ENCODE data around the gene UBE2B.
"Not testable (repeated sequence)": the region's sequence is repeated elsewhere in the genome, so short reads cannot be mapped to it uniquely, and the experiment has no call there.

The UBE2B gene

DNA sequence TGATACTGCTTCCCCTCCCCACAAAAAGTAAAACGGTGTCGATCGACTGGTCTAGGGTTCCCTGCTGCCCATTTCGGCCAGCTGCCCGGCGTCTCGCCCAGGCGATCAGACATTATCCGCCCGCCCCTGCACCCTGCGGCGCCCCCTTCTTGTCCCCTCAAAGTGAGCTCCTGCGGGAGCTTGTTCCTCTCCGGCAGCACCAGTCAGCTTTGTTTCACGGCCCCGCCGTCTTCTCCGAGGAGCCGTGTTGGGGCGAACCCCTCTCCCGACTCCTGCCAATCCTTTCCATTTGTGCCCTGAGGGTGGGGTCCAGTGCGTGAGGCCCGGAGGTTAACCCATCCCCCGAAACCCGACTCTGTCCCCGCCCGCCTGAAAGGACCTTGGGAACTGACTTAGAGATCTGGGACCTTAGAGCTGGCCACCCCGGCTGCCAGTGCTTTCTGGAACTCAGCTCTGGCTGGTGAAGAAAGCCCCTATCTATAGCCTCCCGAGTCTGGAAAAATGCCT is 518 bp downstream of the UBE2B start:
- H3K9ac ChIP-seq (ENCODE audit: low read length in 2 of 2) = peak overlapping the region; percentile 99 to 100
- no peaks in the 10 kb centered on the region for H3K27me3 ChIP-seq (ENCODE audit: control insufficient read depth in 1 of 2, insufficient read depth in 2 of 2, low read length in 2 of 2)
- H3K4me3 ChIP-seq (ENCODE audit: low read length in 2 of 2) = peak overlapping the region; percentile 94 to 97
- no peaks in the 10 kb centered on the region for H3K9me3 ChIP-seq (ENCODE audit: control insufficient read depth in 2 of 2, low read length in 2 of 2)
- H3K27ac ChIP-seq (ENCODE audit: low read length) = peak overlapping the region; percentile 97
- peaks cover 4 to 7% of the 10 kb centered on the region in 2 donors for H3K36me3 ChIP-seq (ENCODE audit: control insufficient read depth in 2 of 2, insufficient read depth in 2 of 2, low read length in 2 of 2)
- H3K4me1 ChIP-seq (ENCODE audit: control insufficient read depth, insufficient read depth, low read length) = peaks cover 18% of the 10 kb centered on the region

GRCh38 chr5:134373633-134374032 is 2.3 kb downstream of the UBE2B start:
- not testable (repeated sequence) for H3K4me3 ChIP-seq (ENCODE audit: low read length in 2 of 2); H3K9me3 ChIP-seq (ENCODE audit: control insufficient read depth in 2 of 2, low read length in 2 of 2); H3K27me3 ChIP-seq (ENCODE audit: control insufficient read depth in 1 of 2, insufficient read depth in 2 of 2, low read length in 2 of 2); H3K27ac ChIP-seq (ENCODE audit: low read length); H3K9ac ChIP-seq (ENCODE audit: low read length in 2 of 2)
- Histone ChIP-seq H3K36me3 (ENCODE audit: control insufficient read depth in 2 of 2, insufficient read depth in 2 of 2, low read length in 2 of 2) (peaks cover 12 to 13% of the 10 kb centered on the region in 2 donors), H3K4me1 (ENCODE audit: control insufficient read depth, insufficient read depth, low read length) (peaks cover 16% of the 10 kb centered on the region)

DNA sequence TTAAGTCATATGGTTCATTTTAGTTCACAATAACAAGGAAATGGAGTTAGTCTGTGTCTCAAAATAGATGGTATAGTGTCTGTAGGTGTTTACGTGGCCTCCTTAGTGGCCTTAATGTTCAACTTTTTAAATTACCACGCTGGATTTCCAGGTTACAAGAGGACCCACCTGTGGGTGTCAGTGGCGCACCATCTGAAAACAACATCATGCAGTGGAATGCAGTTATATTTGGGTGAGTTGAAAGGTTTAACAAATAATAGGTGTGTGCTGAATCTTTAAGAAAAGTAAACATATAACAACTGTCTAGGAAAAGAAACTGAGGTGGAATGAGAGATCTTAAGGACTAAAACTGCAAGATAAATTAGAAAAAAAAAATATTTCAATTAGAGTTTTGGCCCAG is 2.9 kb downstream of the UBE2B start:
- Histone ChIP-seq H3K4me3 (ENCODE audit: low read length in 2 of 2) (no peak overlapping the region), H3K4me1 (ENCODE audit: control insufficient read depth, insufficient read depth, low read length) (peaks cover 16% of the 10 kb centered on the region), H3K9me3 (ENCODE audit: control insufficient read depth in 2 of 2, low read length in 2 of 2) (no peaks in the 10 kb centered on the region), H3K27me3 (ENCODE audit: control insufficient read depth in 1 of 2, insufficient read depth in 2 of 2, low read length in 2 of 2) (no peaks in the 10 kb centered on the region), H3K9ac (ENCODE audit: low read length in 2 of 2) (no peak overlapping the region), H3K36me3 (ENCODE audit: control insufficient read depth in 2 of 2, insufficient read depth in 2 of 2, low read length in 2 of 2) (peaks cover 12 to 13% of the 10 kb centered on the region in 2 donors), H3K27ac (ENCODE audit: low read length) (no peak overlapping the region)

DNA sequence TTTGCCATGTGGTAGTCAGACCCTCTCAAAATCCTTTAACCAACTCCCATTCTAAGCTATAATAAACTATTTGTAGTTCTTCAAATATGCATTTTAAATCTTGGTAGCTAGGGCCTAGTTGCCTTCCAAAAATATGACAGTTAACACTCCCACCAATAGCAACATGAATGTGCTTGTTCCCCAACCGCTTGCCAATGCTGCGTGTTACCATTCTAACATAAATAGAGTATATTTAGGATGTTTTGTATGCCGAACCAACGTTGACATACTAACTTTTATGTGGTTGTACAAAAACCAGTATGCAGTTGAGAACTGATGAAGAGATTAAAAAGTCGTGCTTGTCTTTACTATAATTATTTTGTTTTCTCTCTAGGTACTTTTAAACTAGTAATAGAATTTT is 9.0 kb downstream of the UBE2B start:
- no peaks in the 10 kb centered on the region for H3K27me3 ChIP-seq (ENCODE audit: control insufficient read depth in 1 of 2, insufficient read depth in 2 of 2, low read length in 2 of 2)
- H3K36me3 ChIP-seq (ENCODE audit: control insufficient read depth in 2 of 2, insufficient read depth in 2 of 2, low read length in 2 of 2) = peaks cover 29 to 40% of the 10 kb centered on the region in 2 donors
- no peak overlapping the region for H3K9ac ChIP-seq (ENCODE audit: low read length in 2 of 2)
- no peaks in the 10 kb centered on the region for H3K9me3 ChIP-seq (ENCODE audit: control insufficient read depth in 2 of 2, low read length in 2 of 2)
- no peak overlapping the region for H3K4me3 ChIP-seq (ENCODE audit: low read length in 2 of 2)
- H3K4me1 ChIP-seq (ENCODE audit: control insufficient read depth, insufficient read depth, low read length) = no peaks in the 10 kb centered on the region
- H3K27ac ChIP-seq (ENCODE audit: low read length) = no peak overlapping the region

DNA sequence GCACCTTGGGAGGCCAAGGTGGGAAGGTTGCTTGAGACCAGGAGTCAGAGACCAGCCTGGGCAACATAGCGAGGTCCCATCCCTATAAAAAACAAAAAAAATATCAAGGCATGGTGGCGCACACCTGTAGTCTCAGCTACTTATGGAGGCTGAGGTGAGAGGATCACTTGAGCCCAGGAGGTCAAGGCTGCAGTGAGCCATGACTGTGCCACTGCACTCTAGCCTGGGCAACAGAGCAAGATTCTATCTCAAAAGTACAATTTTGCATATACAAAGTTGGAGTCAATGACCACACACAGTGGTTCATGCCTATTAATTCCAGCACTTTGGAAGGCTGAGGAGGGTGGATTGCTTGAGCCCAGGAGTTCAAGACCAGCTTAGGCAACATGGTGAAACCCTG is 10.8 kb downstream of the UBE2B start:
- H3K4me3 ChIP-seq (ENCODE audit: low read length in 2 of 2); H3K27me3 ChIP-seq (ENCODE audit: control insufficient read depth in 1 of 2, insufficient read depth in 2 of 2, low read length in 2 of 2); H3K9me3 ChIP-seq (ENCODE audit: control insufficient read depth in 2 of 2, low read length in 2 of 2); H3K27ac ChIP-seq (ENCODE audit: low read length); H3K4me1 ChIP-seq (ENCODE audit: control insufficient read depth, insufficient read depth, low read length); H3K9ac ChIP-seq (ENCODE audit: low read length in 2 of 2): not testable (repeated sequence)
- H3K36me3 ChIP-seq (ENCODE audit: control insufficient read depth in 2 of 2, insufficient read depth in 2 of 2, low read length in 2 of 2) = peaks cover 28 to 36% of the 10 kb centered on the region in 2 donors

DNA sequence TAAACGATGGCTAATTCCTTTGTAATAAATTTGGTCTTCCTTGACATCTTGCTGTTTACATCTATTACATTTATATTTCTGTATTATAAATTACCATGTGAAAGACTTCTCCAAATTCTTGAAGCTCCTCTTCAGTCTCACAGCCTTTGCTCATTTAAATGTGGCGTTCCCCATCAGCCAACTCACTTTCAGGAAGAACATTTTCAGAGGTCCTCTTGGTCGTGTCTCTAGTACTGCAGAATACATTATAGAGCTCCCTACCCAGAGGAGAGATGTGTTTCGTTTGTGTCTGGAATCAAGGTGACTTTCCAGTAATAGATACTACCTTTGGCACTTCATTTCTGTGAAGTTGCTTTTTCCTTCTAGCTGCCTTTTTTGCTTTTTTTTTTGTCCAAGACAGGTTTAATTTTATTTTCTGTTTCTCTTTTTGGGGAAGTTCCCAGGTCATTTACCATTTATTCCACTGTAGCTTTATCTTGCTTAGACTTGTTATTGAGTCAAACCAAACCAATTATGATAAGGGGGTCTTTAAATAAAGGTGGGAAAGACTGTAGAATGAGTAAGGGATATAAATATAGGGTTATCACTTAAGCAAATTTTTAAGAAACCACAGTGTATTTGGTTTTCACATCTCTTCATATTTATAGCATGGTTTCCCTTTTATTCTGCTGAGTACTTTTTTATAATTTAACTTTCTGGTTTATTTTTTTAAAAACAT is 12.8 kb downstream of the UBE2B start:
- Histone ChIP-seq H3K27ac (ENCODE audit: low read length) (no peak overlapping the region), H3K4me3 (ENCODE audit: low read length in 2 of 2) (no peak overlapping the region), H3K9me3 (ENCODE audit: control insufficient read depth in 2 of 2, low read length in 2 of 2) (no peaks in the 10 kb centered on the region), H3K9ac (ENCODE audit: low read length in 2 of 2) (no peak overlapping the region), H3K36me3 (ENCODE audit: control insufficient read depth in 2 of 2, insufficient read depth in 2 of 2, low read length in 2 of 2) (peaks cover 34 to 42% of the 10 kb centered on the region in 2 donors), H3K27me3 (ENCODE audit: control insufficient read depth in 1 of 2, insufficient read depth in 2 of 2, low read length in 2 of 2) (no peaks in the 10 kb centered on the region), H3K4me1 (ENCODE audit: control insufficient read depth, insufficient read depth, low read length) (no peaks in the 10 kb centered on the region)

- no peak overlapping the region for H3K27ac ChIP-seq (ENCODE audit: low read length)
- no peaks in the 10 kb centered on the region for H3K9me3 ChIP-seq (ENCODE audit: control insufficient read depth in 2 of 2, low read length in 2 of 2)
- H3K9ac ChIP-seq (ENCODE audit: low read length in 2 of 2) = no peak overlapping the region
- no peaks in the 10 kb centered on the region for H3K4me1 ChIP-seq (ENCODE audit: control insufficient read depth, insufficient read depth, low read length)
- peaks cover 34 to 53% of the 10 kb centered on the region in 2 donors for H3K36me3 ChIP-seq (ENCODE audit: control insufficient read depth in 2 of 2, insufficient read depth in 2 of 2, low read length in 2 of 2)
- H3K27me3 ChIP-seq (ENCODE audit: control insufficient read depth in 1 of 2, insufficient read depth in 2 of 2, low read length in 2 of 2) = no peaks in the 10 kb centered on the region
- H3K4me3 ChIP-seq (ENCODE audit: low read length in 2 of 2) = no peak overlapping the region
These were observed 16.1 kb downstream of the UBE2B start for GRCh38 chr5:134387443-134387842.

GRCh38 chr5:134392301-134392700 is 20.9 kb downstream of the UBE2B start:
- Histone ChIP-seq H3K9me3 (ENCODE audit: control insufficient read depth in 2 of 2, low read length in 2 of 2) (no peaks in the 10 kb centered on the region), H3K9ac (ENCODE audit: low read length in 2 of 2) (no peak overlapping the region), H3K27me3 (ENCODE audit: control insufficient read depth in 1 of 2, insufficient read depth in 2 of 2, low read length in 2 of 2) (no peaks in the 10 kb centered on the region), H3K4me3 (ENCODE audit: low read length in 2 of 2) (no peak overlapping the region), H3K36me3 (ENCODE audit: control insufficient read depth in 2 of 2, insufficient read depth in 2 of 2, low read length in 2 of 2) (peaks cover 42 to 59% of the 10 kb centered on the region in 2 donors), H3K27ac (ENCODE audit: low read length) (no peak overlapping the region), H3K4me1 (ENCODE audit: control insufficient read depth, insufficient read depth, low read length) (no peaks in the 10 kb centered on the region)

- Histone ChIP-seq H3K4me3 (ENCODE audit: low read length in 2 of 2) (no peak overlapping the region), H3K27me3 (ENCODE audit: control insufficient read depth in 1 of 2, insufficient read depth in 2 of 2, low read length in 2 of 2) (no peaks in the 10 kb centered on the region), H3K27ac (ENCODE audit: low read length) (no peak overlapping the region), H3K36me3 (ENCODE audit: control insufficient read depth in 2 of 2, insufficient read depth in 2 of 2, low read length in 2 of 2) (peaks cover 43 to 60% of the 10 kb centered on the region in 2 donors), H3K9ac (ENCODE audit: low read length in 2 of 2) (no peak overlapping the region), H3K9me3 (ENCODE audit: control insufficient read depth in 2 of 2, low read length in 2 of 2) (no peaks in the 10 kb centered on the region), H3K4me1 (ENCODE audit: control insufficient read depth, insufficient read depth, low read length) (no peaks in the 10 kb centered on the region)
These were observed 23.6 kb downstream of the UBE2B start for GRCh38 chr5:134394932-134395331.

DNA sequence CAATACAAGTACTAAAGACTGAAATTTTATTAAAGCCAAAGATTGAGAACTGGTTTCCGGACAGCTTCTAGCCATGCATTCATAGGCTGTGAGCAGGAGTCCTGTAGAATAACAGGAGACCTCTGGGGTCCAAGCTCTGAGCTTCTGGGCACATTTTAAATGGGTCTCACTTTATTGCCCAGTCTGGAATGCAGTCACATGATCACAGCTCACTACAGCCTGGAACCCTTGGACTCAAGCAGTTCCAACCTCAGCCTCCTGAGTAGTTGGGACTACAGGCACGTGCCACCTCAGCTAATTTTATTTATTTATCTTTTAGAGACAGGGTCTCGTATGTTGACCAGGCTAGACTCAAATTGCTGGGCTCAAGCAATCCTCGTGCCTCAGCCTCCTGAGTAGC is 24.9 kb downstream of the UBE2B start:
- H3K36me3 ChIP-seq (ENCODE audit: control insufficient read depth in 2 of 2, insufficient read depth in 2 of 2, low read length in 2 of 2) = peaks cover 40 to 47% of the 10 kb centered on the region in 2 donors

DNA sequence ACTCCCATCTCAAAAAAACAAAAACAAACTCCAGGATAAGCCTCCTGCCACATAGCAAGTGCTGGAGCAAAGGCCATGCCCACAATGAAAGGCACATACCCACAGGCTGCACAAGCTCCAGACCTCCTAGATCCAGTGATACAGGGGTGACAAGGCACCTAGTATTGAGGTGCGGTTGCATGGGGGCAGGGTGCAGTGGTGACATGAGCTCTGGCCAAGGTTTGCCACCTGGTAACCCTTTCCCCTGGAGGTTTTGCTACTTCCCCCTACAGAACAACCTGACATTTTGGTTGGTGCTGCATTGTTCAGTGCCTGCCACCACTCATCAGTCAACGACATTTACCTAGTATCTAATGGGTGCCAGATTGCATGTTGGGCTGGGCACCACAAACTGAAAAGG is 25.8 kb downstream of the UBE2B start:
- Histone ChIP-seq H3K4me3 (ENCODE audit: low read length in 2 of 2) (no peak overlapping the region), H3K27me3 (ENCODE audit: control insufficient read depth in 1 of 2, insufficient read depth in 2 of 2, low read length in 2 of 2) (no peaks in the 10 kb centered on the region), H3K9ac (ENCODE audit: low read length in 2 of 2) (no peak overlapping the region), H3K9me3 (ENCODE audit: control insufficient read depth in 2 of 2, low read length in 2 of 2) (no peaks in the 10 kb centered on the region), H3K4me1 (ENCODE audit: control insufficient read depth, insufficient read depth, low read length) (no peaks in the 10 kb centered on the region), H3K27ac (ENCODE audit: low read length) (no peak overlapping the region), H3K36me3 (ENCODE audit: control insufficient read depth in 2 of 2, insufficient read depth in 2 of 2, low read length in 2 of 2) (peaks cover 38 to 39% of the 10 kb centered on the region in 2 donors)

More for the DNA sequence above, 24.9 kb downstream of the UBE2B start:
- no peaks in the 10 kb centered on the region for H3K4me1 ChIP-seq (ENCODE audit: control insufficient read depth, insufficient read depth, low read length)
- no peak overlapping the region for H3K27ac ChIP-seq (ENCODE audit: low read length)
- H3K9me3 ChIP-seq (ENCODE audit: control insufficient read depth in 2 of 2, low read length in 2 of 2) = no peaks in the 10 kb centered on the region
- no peak overlapping the region for H3K4me3 ChIP-seq (ENCODE audit: low read length in 2 of 2)
- H3K9ac ChIP-seq (ENCODE audit: low read length in 2 of 2) = no peak overlapping the region
- H3K27me3 ChIP-seq (ENCODE audit: control insufficient read depth in 1 of 2, insufficient read depth in 2 of 2, low read length in 2 of 2) = no peaks in the 10 kb centered on the region

Data from stomach smooth muscle (tissue), 2 donors.